SK-N-SH (cell line): ENCODE results near the gene SETBP1. TPM values are rescaled to one million over a fixed set of nuclear protein-coding genes. Genes with fewer than 3 reads are reported as not detected.

Experiments used
- CTCF ChIA-PET: fragments of 300-600, 350-600 bp; formaldehyde crosslinking; extraction: SDS; loops from one replicate; lab custom pipeline; 2021; lab: Yijun Ruan, JAX
- POLR2A ChIA-PET: fragments of 350-600 bp; sonication (Branson Sonifier 250); formaldehyde crosslinking; extraction: SDS; loops from one replicate; lab custom pipeline; 2020; ENCODE audit warnings: antibody characterized with exemption, inconsistent platforms; lab: Yijun Ruan, JAX
- DNase-seq: peaks from one replicate; pipeline ENCODE4 v3.0.0; 2012
- H2AFZ ChIP-seq: fragments of 200-600 bp; sonication (generic); 2 replicates; pipeline ENCODE4 v1.8.1; 2016; ENCODE audit warnings: antibody characterized with exemption, mild to moderate bottlenecking, low read depth
- H3F3A ChIP-seq: fragments of 200-600 bp; sonication (generic); replicated peaks from 2 replicates; pipeline ENCODE3; 2016; ENCODE audit warnings: antibody characterized with exemption, mild to moderate bottlenecking; ENCODE audit not compliant: insufficient read depth
- H3K27ac ChIP-seq, 2 experiments: fragments of 200-500 bp in 1 of 2; fragments of 200-600 bp in 1 of 2; sonication (Bioruptor generic) in 1 of 2; sonication (generic), shearing (Covaris generic) in 1 of 2; 2 replicates each; pipeline versions ENCODE4 v1.5.1 to v1.6.1; 2014 to 2016; ENCODE audit warnings: low read depth in 2 of 2, inconsistent platforms in 1 of 2, low read length in 1 of 2, mild to moderate bottlenecking in 1 of 2, mixed read lengths in 1 of 2
- H3K27me3 ChIP-seq: fragments of 200-600 bp; sonication (generic), shearing (Covaris generic); 2 replicates; pipeline ENCODE4 v1.6.1; 2016; ENCODE audit warnings: mixed run types; ENCODE audit not compliant: insufficient read depth
- H3K36me3 ChIP-seq, 2 experiments: fragments of 200-500 bp in 1 of 2; fragments of 200-600 bp in 1 of 2; sonication (Bioruptor generic) in 1 of 2; sonication (generic) in 1 of 2; replicated peaks in 1 of 2; 2 replicates each; pipeline versions ENCODE3 to v1.5.1; 2014 to 2016; ENCODE audit warnings: low read length in 1 of 2, mild to moderate bottlenecking in 1 of 2; ENCODE audit not compliant: insufficient read depth in 2 of 2, control insufficient read depth in 1 of 2
- H3K4me1 ChIP-seq, 2 experiments: fragments of 200-500 bp in 1 of 2; fragments of 200-600 bp in 1 of 2; sonication (Bioruptor generic) in 1 of 2; sonication (generic), shearing (Covaris generic) in 1 of 2; 2 replicates each; pipeline versions ENCODE4 v1.5.1 to v1.6.1; 2014 to 2016; ENCODE audit warnings: low read depth in 1 of 2, low read length in 1 of 2, mixed run types in 1 of 2; ENCODE audit not compliant: insufficient read depth in 2 of 2, control insufficient read depth in 1 of 2
- H3K4me2 ChIP-seq: fragments of 200-600 bp; sonication (generic), shearing (Covaris generic); 2 replicates; pipeline ENCODE4 v1.6.1; 2017; ENCODE audit warnings: mixed run types
- H3K4me3 ChIP-seq, 2 experiments: fragments of 200-500 bp in 1 of 2; fragments of 200-600 bp in 1 of 2; sonication (Bioruptor generic) in 1 of 2; sonication (generic), shearing (Covaris generic) in 1 of 2; 2 replicates each; pipeline versions ENCODE4 v1.5.1 to v1.8.1; 2014 to 2016; ENCODE audit warnings: low read depth in 2 of 2, inconsistent platforms in 1 of 2, low read length in 1 of 2, mild to moderate bottlenecking in 1 of 2, mixed read lengths in 1 of 2, moderate library complexity in 1 of 2
- H3K79me2 ChIP-seq: fragments of 200-600 bp; sonication (generic); 2 replicates; pipeline ENCODE4 v1.8.1; 2017; ENCODE audit warnings: mild to moderate bottlenecking; ENCODE audit not compliant: insufficient read depth
- H3K9ac ChIP-seq: fragments of 200-600 bp; sonication (generic); 2 replicates; pipeline ENCODE4 v1.6.1; 2017; ENCODE audit warnings: mixed run types
- H3K9me2 ChIP-seq: fragments of 200-600 bp; sonication (generic); 2 replicates; pipeline ENCODE4 v1.6.1; 2017; ENCODE audit warnings: mixed run types
- H3K9me3 ChIP-seq: fragments of 200-600 bp; sonication (generic); 2 replicates; pipeline ENCODE4 v1.6.1; 2017; ENCODE audit warnings: mixed run types, mild to moderate bottlenecking, moderate library complexity
- H4K20me1 ChIP-seq: fragments of 200-600 bp; sonication (generic); 2 replicates; pipeline ENCODE4 v1.6.1; 2017; ENCODE audit warnings: mild to moderate bottlenecking, mixed run types; ENCODE audit not compliant: insufficient read depth
- ELF1 ChIP-seq: IDR thresholded peaks from 2 replicates; pipeline ENCODE4 v1.4.0; 2012
- FOSL2 ChIP-seq: IDR thresholded peaks from 2 replicates; pipeline ENCODE4 v1.4.0; 2012; ENCODE audit warnings: low read depth, mild to moderate bottlenecking, moderate library complexity, borderline replicate concordance
- FOXJ3 ChIP-seq: sonication (generic); formaldehyde crosslinking; IDR thresholded peaks from 2 replicates; pipeline ENCODE4 v1.5.1; 2020; ENCODE audit warnings: mild to moderate bottlenecking, missing genetic modification reagents
- FOXM1 ChIP-seq: IDR thresholded peaks from 2 replicates; pipeline ENCODE4 v1.4.0; 2012; ENCODE audit warnings: low read depth, mild to moderate bottlenecking
- GABPA ChIP-seq: IDR thresholded peaks from 2 replicates; pipeline ENCODE4 v1.4.0; 2012; ENCODE audit warnings: low read depth, mild to moderate bottlenecking
- IRF3 ChIP-seq: fragments of 150-350 bp; IDR thresholded peaks from 2 replicates; pipeline ENCODE4 v1.6.1; 2016; ENCODE audit warnings: mild to moderate bottlenecking, low read depth, low read length
- MEF2A ChIP-seq: IDR thresholded peaks from 2 replicates; pipeline ENCODE4 v1.4.0; 2012; ENCODE audit warnings: low read depth, borderline replicate concordance
- NFIC ChIP-seq: IDR thresholded peaks from 2 replicates; pipeline ENCODE4 v1.4.0; 2012; ENCODE audit warnings: borderline replicate concordance
- NRF1 ChIP-seq: IDR thresholded peaks from 2 replicates; pipeline ENCODE4 v1.6.1; 2012; ENCODE audit warnings: low read depth, mild to moderate bottlenecking, low read length
- POLR2AphosphoS5 ChIP-seq: IDR thresholded peaks from 2 replicates; pipeline ENCODE4 v1.6.1; 2012; ENCODE audit warnings: low read depth, low read length
- RCOR1 ChIP-seq: fragments of 150-350 bp; IDR thresholded peaks from 2 replicates; pipeline ENCODE4 v1.6.1; 2017; ENCODE audit warnings: antibody characterized with exemption, low read length
- REST ChIP-seq: IDR thresholded peaks from 2 replicates; pipeline ENCODE4 v1.6.1; 2012; ENCODE audit warnings: mild to moderate bottlenecking, low read depth, low read length, moderate library complexity
- RFX5 ChIP-seq: IDR thresholded peaks from 2 replicates; pipeline ENCODE4 v1.6.1; 2012; ENCODE audit warnings: mild to moderate bottlenecking, improper control_type of control experiment, low read length
- RXRA ChIP-seq: IDR thresholded peaks from 2 replicates; pipeline ENCODE4 v1.4.0; 2012; ENCODE audit warnings: low read depth, mild to moderate bottlenecking, borderline replicate concordance
- SIN3A ChIP-seq: IDR thresholded peaks from 2 replicates; pipeline ENCODE4 v1.6.1; 2012; ENCODE audit warnings: low read depth, mild to moderate bottlenecking, low read length, moderate library complexity, borderline replicate concordance
- SMC3 ChIP-seq: IDR thresholded peaks from 2 replicates; pipeline ENCODE4 v1.6.1; 2012; ENCODE audit warnings: low read depth, low read length, improper control_type of control experiment
- TAF1 ChIP-seq: IDR thresholded peaks from 2 replicates; pipeline ENCODE4 v1.6.1; 2012; ENCODE audit warnings: low read depth, mild to moderate bottlenecking, low read length, moderate library complexity, borderline replicate concordance
- USF1 ChIP-seq: IDR thresholded peaks from 2 replicates; pipeline ENCODE4 v1.4.0; 2012; ENCODE audit warnings: low read depth, borderline replicate concordance
- USF2 ChIP-seq: fragments of 150-350 bp; IDR thresholded peaks from 2 replicates; pipeline ENCODE4 v1.6.1; 2017; ENCODE audit warnings: antibody characterized with exemption, low read length, low read depth, borderline replicate concordance
- ZBTB33 ChIP-seq: IDR thresholded peaks from 2 replicates; pipeline ENCODE4 v1.4.0; 2012; ENCODE audit warnings: low read depth, borderline replicate concordance
- polyA plus RNA-seq, 3 experiments: library from polyadenylated mRNA; depleted of rRNA; stranded (reverse); fragments of >200 nt; gene quantifications; 2 replicates each; pipeline ENCODE4 v1.2.3, GENCODE V29; 2012

Gene SETBP1
- polyA plus RNA-seq, 1 of the 3 experiments (the other 2 are of a cell fraction) = 3.0 TPM

GRCh38 chr18:45056926-45057325 is 376.2 kb downstream of the SETBP1 start:
- CTCF ChIA-PET = interaction anchor here (0.9 to 1.5 kb wide), 2 partner anchors 12 to 374 kb away, joined by 3 to 4 read pairs; no protein-coding TSS in a partner anchor
- no peak overlapping the region for H3K27ac ChIP-seq
- no peak overlapping the region for H3K9ac ChIP-seq
- no peak overlapping the region for H2AFZ ChIP-seq
- no peak overlapping the region for H3K4me2 ChIP-seq
- POLR2A ChIA-PET = no interaction called here
- peaks cover 9% of the 10 kb centered on the region for H3F3A ChIP-seq
- H3K9me3 ChIP-seq = no peaks in the 10 kb centered on the region
- H3K4me1 ChIP-seq = peaks cover 2 to 3% of the 10 kb centered on the region in 2 experiments; a peak in 3 of 4 replicates
- no peaks in the 10 kb centered on the region for H3K9me2 ChIP-seq
- no peak overlapping the region for H3K4me3 ChIP-seq
- no peaks in the 10 kb centered on the region for H3K27me3 ChIP-seq
- DNase-seq = no peak
- TF ChIP-seq GABPA (no peak), RCOR1 (no peak), NRF1 (no peak), POLR2AphosphoS5 (no peak), ELF1 (no peak), RFX5 (no peak), FOSL2 (no peak), SMC3 (no peak), USF2 (no peak), RXRA (no peak), IRF3 (no peak), TAF1 (no peak), FOXM1 (no peak), FOXJ3 (no peak), MEF2A (no peak), NFIC (no peak), REST (no peak), USF1 (no peak), ZBTB33 (no peak), SIN3A (no peak)
- no peaks in the 10 kb centered on the region for H3K36me3 ChIP-seq
- H4K20me1 ChIP-seq = no peaks in the 10 kb centered on the region
- no peaks in the 10 kb centered on the region for H3K79me2 ChIP-seq
